Measurements from ENCODE around the gene ZBED2. TPM values are rescaled to one million over a fixed set of nuclear protein-coding genes. Genes with fewer than 3 reads are reported as not detected.

The ZBED2 gene
- total and polyA plus RNA-seq, 8 donors: 1.5 TPM; not detected in 7

GRCh38 chr3:111627092-111627491 is 31.9 kb upstream of the ZBED2 start:
- intact Hi-C loops (cut with DNase I; ENCODE audit: low total_unique reads): no loop called here
- Histone ChIP-seq H3K4me1 (no peaks in the 10 kb centered on the region), H3K36me3 (no peaks in the 10 kb centered on the region), H3K27me3 (no peaks in the 10 kb centered on the region), H3K9me3 (peaks cover 0 to 19% (median 11%) of the 10 kb centered on the region in 4 donors), H3K27ac (no peak overlapping the region), H3K4me3 (no peak overlapping the region)
- 53 to 78% (median 76%) methylated on average over 2 of the region's 2 CpGs for WGBS, 5 donors
- TF ChIP-seq POLR2AphosphoS5 (IDR thresholded peaks at IDR 0.05): no peak
- no peak for TF ChIP-seq POLR2A (IDR thresholded peaks at IDR 0.05)
- no peak for TF ChIP-seq EP300 (IDR thresholded peaks at IDR 0.05)
- no peak for TF ChIP-seq CTCF (IDR thresholded peaks at IDR 0.05)
- no peak for DNase-seq

- TF ChIP-seq CTCF (IDR thresholded peaks at IDR 0.05) (no peak), POLR2AphosphoS5 (IDR thresholded peaks at IDR 0.05) (no peak), POLR2A (IDR thresholded peaks at IDR 0.05) (no peak), EP300 (IDR thresholded peaks at IDR 0.05) (no peak)
- Histone ChIP-seq H3K9me3 (no peaks in the 10 kb centered on the region), H3K27me3 (no peaks in the 10 kb centered on the region), H3K4me1 (no peaks in the 10 kb centered on the region), H3K4me3 (no peak overlapping the region), H3K36me3 (no peaks in the 10 kb centered on the region), H3K27ac (no peak overlapping the region)
- intact Hi-C loops (cut with DNase I; ENCODE audit: low total_unique reads): no loop called here
- DNase-seq: no peak
- 60 to 67% (median 63%) methylated on average over 5 of the region's 5 CpGs for WGBS, 5 donors
Measured at GRCh38 chr3:111621535-111621934, 26.4 kb upstream of the ZBED2 start.

- no peak overlapping the region for H3K4me3 ChIP-seq
- peak in 1 of 2 donors; percentile 12 for DNase-seq
- H3K27ac ChIP-seq: no peak overlapping the region
- 68 to 81% (median 73%) methylated on average over 3 of the region's 3 CpGs for WGBS, 5 donors
- intact Hi-C loops (cut with DNase I; ENCODE audit: low total_unique reads): no loop called here
- H3K36me3 ChIP-seq: no peaks in the 10 kb centered on the region
- H3K9me3 ChIP-seq: no peaks in the 10 kb centered on the region
- no peaks in the 10 kb centered on the region for H3K27me3 ChIP-seq
- TF ChIP-seq EP300 (IDR thresholded peaks at IDR 0.05) (no peak), CTCF (IDR thresholded peaks at IDR 0.05) (no peak), POLR2AphosphoS5 (IDR thresholded peaks at IDR 0.05) (no peak), POLR2A (IDR thresholded peaks at IDR 0.05) (no peak)
- no peaks in the 10 kb centered on the region for H3K4me1 ChIP-seq
Measured at GRCh38 chr3:111619833-111620232, 24.7 kb upstream of the ZBED2 start.

- H3K27me3 ChIP-seq: no peaks in the 10 kb centered on the region
- H3K27ac ChIP-seq: no peak overlapping the region
- H3K9me3 ChIP-seq: no peaks in the 10 kb centered on the region
- DNase-seq: no peak
- no peaks in the 10 kb centered on the region for H3K36me3 ChIP-seq
- no peaks in the 10 kb centered on the region for H3K4me1 ChIP-seq
- no peak overlapping the region for H3K4me3 ChIP-seq
- intact Hi-C loops (cut with DNase I; ENCODE audit: low total_unique reads): no loop called here
- TF ChIP-seq CTCF (IDR thresholded peaks at IDR 0.05) (no peak), EP300 (IDR thresholded peaks at IDR 0.05) (no peak), POLR2AphosphoS5 (IDR thresholded peaks at IDR 0.05) (no peak), POLR2A (IDR thresholded peaks at IDR 0.05) (no peak)
Measured at GRCh38 chr3:111618945-111619344, 23.8 kb upstream of the ZBED2 start.

All from stomach (tissue), 9 donors.